Stimulated activated CD8-positive, alpha-beta memory T cell treated with anti-CD3 and anti-CD28 coated beads, Interleukin-4, amount 100 ng/mL, for 48 hours (primary cell): Measurements from ENCODE around the gene KIF20A.
"Not testable (repeated sequence)": the region's sequence is repeated elsewhere in the genome, so short reads cannot be mapped to it uniquely, and the experiment has no call there.

ENCODE experiments used
- DNase-seq: peaks from one replicate; pipeline ENCODE4 v3.0.0-alpha.2; 2020

KIF20A gene

GRCh38 chr5:138178516-138179276, at the start of gene KIF20A, which contains the start of gene BRD8:
Gene KIF20A (plus strand): TSS chr5:138179112. CDS start chr5:138179681, 569 bp downstream.
Gene BRD8 (minus strand): TSS chr5:138178630. CDS start chr5:138178614, 16 bp downstream.
- DNase-seq: peak; percentile 94

- no peak for DNase-seq
These were observed 49.6 kb upstream of the KIF20A start for GRCh38 chr5:138129347-138129746.

GRCh38 chr5:138132543-138132942, 46.4 kb upstream of the KIF20A start:
- no peak for DNase-seq

GRCh38 chr5:138138949-138139780, 39.7 kb upstream of the KIF20A start, which contains the start of gene NME5:
Gene NME5 (minus strand): TSS chr5:138139428. CDS start chr5:138138780, 648 bp downstream.
- peak; percentile 31 for DNase-seq

- DNase-seq: no peak
These were observed 39.2 kb upstream of the KIF20A start for GRCh38 chr5:138139781-138140090.

GRCh38 chr5:138140268-138140667, 38.6 kb upstream of the KIF20A start:
- DNase-seq: no peak

- DNase-seq: no peak
These were observed 37.2 kb upstream of the KIF20A start for GRCh38 chr5:138141734-138142133.

GRCh38 chr5:138143578-138143977, 35.3 kb upstream of the KIF20A start:
- DNase-seq: not testable (repeated sequence)

GRCh38 chr5:138148811-138149210, 30.1 kb upstream of the KIF20A start:
- DNase-seq: no peak

GRCh38 chr5:138149530-138149929, 29.4 kb upstream of the KIF20A start:
- DNase-seq: no peak

GRCh38 chr5:138155977-138156376, 22.9 kb upstream of the KIF20A start:
- not testable (repeated sequence) for DNase-seq

GRCh38 chr5:138157626-138158025, 21.3 kb upstream of the KIF20A start:
- DNase-seq: no peak

- DNase-seq: no peak
These were observed 19.2 kb upstream of the KIF20A start for GRCh38 chr5:138159666-138160065.

- no peak for DNase-seq
These were observed 18.2 kb upstream of the KIF20A start for GRCh38 chr5:138160706-138161105.

GRCh38 chr5:138163721-138164120, 15.2 kb upstream of the KIF20A start:
- no peak for DNase-seq

- no peak for DNase-seq
These were observed 9.8 kb upstream of the KIF20A start for GRCh38 chr5:138169124-138169523.

GRCh38 chr5:138170299-138170698, 8.6 kb upstream of the KIF20A start:
- DNase-seq: no peak

- DNase-seq: peak; percentile 54
These were observed 884 bp upstream of the KIF20A start for GRCh38 chr5:138177941-138178515.

- DNase-seq: peak; percentile 34
These were observed 455 bp downstream of the KIF20A start for GRCh38 chr5:138179277-138179857.

- DNase-seq: no peak
These were observed 1.4 kb downstream of the KIF20A start for GRCh38 chr5:138180183-138180782.

- no peak for DNase-seq
These were observed 1.9 kb downstream of the KIF20A start for GRCh38 chr5:138180841-138181240.

- no peak for DNase-seq
These were observed 3.9 kb downstream of the KIF20A start for GRCh38 chr5:138182808-138183207.

- no peak for DNase-seq
These were observed 7.1 kb downstream of the KIF20A start for GRCh38 chr5:138186002-138186447.
